Activated naive CD4-positive, alpha-beta T cell treated with anti-CD3 and anti-CD28 coated beads, Interleukin-2, amount 10 ng/mL, durations not matched to agents 7 days and 5 days (primary cell): ENCODE data around the gene LAMC2.
"Not testable (repeated sequence)": the region's sequence is repeated elsewhere in the genome, so short reads cannot be mapped to it uniquely, and the experiment has no call there.

Experiments used
- CTCF ChIA-PET: fragments of 350-600 bp; sonication (Branson Sonifier 250); formaldehyde crosslinking; loops from one replicate; lab custom pipeline; 2021; ENCODE audit warnings: antibody characterized with exemption; lab: Charles Lee
- DNase-seq: peaks from one replicate; pipeline ENCODE4 v3.0.0-alpha.2; 2020
- H3K27ac Mint-ChIP-seq: one replicate; pipeline ENCODE4 v1.8.0; 2021; ENCODE audit warnings: mild to moderate bottlenecking, moderate library complexity, mixed read lengths
- H3K27me3 Mint-ChIP-seq: one replicate; pipeline ENCODE4 v1.8.0; 2021; ENCODE audit warnings: mild to moderate bottlenecking, mixed read lengths
- H3K36me3 Mint-ChIP-seq: one replicate; pipeline ENCODE4 v1.8.0; 2021; ENCODE audit warnings: mixed read lengths
- H3K4me1 Mint-ChIP-seq: one replicate; pipeline ENCODE4 v1.8.0; 2021; ENCODE audit warnings: mixed read lengths
- H3K4me3 Mint-ChIP-seq: one replicate; pipeline ENCODE4 v1.8.0; 2021; ENCODE audit warnings: mild to moderate bottlenecking, moderate library complexity, mixed read lengths
- H3K9me3 Mint-ChIP-seq: one replicate; pipeline ENCODE4 v1.8.0; 2021; ENCODE audit warnings: mixed read lengths

Gene LAMC2

DNA sequence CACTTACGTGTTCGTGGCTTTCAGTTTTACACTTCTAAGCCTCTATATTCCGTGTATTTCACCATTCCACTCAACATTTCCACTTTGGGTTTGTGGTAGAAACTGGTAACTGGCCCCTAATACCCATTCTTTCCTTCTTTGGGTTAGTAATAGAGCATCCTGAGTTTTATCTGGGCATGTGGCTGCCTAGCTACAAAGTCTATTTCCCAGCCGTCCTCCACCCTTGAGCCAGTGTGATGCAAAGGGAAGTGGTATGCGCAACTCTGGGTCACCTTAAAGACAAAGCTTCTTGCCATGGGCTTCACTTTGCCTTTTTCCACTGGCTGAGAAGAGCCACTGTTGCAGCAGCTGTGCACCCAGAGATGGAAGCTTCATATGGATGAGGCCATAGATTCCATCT is 73.9 kb downstream of the LAMC2 start:
- Mint-ChIP-seq H3K36me3 (no peaks in the 10 kb centered on the region), H3K4me3 (no peak overlapping the region), H3K27ac (no peak overlapping the region), H3K27me3 (peaks cover 26% of the 10 kb centered on the region), H3K9me3 (no peaks in the 10 kb centered on the region), H3K4me1 (no peaks in the 10 kb centered on the region)
- CTCF ChIA-PET: no interaction called here
- no peak for DNase-seq

DNA sequence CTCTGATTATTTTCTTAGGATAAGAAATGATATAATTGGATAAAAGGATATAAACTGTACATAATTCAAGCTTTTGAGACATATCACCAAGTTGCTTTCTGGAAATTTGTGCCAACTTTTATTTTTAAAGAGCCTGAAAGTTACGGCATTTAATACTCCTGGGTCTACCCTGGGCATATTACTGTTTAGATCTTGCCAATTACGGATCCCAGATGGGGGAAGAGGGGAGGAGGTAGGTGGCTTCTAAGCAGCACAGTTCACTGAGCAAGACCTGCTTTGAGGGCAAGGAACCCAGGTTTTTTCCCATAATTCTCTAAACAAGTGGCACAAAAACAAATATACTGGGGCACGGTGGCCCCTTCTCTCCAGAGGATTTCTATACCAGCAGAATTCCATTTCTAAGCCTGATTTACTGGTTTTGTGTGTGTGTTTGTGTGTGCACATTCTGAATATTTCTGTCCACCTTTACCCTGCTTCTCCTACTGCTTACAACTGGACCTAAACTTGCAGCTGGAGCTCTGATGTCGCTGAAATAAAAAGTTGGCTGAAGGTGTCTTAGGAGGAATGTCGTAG is 76.7 kb downstream of the LAMC2 start:
- H3K9me3 Mint-ChIP-seq: no peaks in the 10 kb centered on the region
- no peaks in the 10 kb centered on the region for H3K36me3 Mint-ChIP-seq
- no peak for DNase-seq
- H3K27ac Mint-ChIP-seq: no peak overlapping the region
- H3K4me1 Mint-ChIP-seq: no peaks in the 10 kb centered on the region
- peaks cover 33% of the 10 kb centered on the region for H3K27me3 Mint-ChIP-seq
- CTCF ChIA-PET: no interaction called here
- no peak overlapping the region for H3K4me3 Mint-ChIP-seq

DNA sequence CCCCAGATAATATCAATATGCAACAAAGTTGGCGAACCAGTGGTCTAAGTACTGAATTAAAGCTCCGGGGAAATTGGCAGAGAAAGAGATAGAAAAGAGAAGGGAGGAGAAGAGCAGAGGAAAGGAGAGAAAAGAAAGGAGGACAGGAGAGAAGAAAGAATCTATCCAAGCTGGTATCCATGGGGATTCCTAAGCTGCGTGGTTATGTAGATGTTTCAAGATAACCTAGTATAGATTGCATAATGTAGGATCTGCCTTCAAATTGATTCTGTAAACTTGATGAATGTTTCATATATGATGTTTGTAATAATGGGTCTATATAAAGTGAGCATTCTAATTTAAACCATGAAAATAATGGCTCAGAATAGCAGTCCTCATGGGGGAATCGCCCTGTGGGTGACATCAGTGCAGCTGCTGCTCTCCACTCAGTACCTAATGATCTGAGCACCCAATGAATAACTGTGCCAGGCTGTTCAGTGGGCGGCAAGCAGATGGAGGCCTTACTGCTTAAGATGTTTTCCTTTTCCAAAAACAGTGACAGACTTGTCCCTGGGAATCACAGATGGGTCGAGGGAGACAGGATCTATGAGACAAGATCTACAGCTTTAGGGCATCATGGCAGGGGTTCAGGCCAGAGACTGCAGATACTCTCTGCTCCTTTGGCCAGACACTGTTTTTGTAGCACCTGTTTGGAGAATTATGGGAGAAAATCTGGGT is 78.0 kb downstream of the LAMC2 start:
- Mint-ChIP-seq H3K27ac (no peak overlapping the region), H3K4me3 (no peak overlapping the region), H3K27me3 (peaks cover 33% of the 10 kb centered on the region), H3K4me1 (no peaks in the 10 kb centered on the region), H3K9me3 (no peaks in the 10 kb centered on the region), H3K36me3 (no peaks in the 10 kb centered on the region)
- no peak for DNase-seq
- CTCF ChIA-PET: no interaction called here

DNA sequence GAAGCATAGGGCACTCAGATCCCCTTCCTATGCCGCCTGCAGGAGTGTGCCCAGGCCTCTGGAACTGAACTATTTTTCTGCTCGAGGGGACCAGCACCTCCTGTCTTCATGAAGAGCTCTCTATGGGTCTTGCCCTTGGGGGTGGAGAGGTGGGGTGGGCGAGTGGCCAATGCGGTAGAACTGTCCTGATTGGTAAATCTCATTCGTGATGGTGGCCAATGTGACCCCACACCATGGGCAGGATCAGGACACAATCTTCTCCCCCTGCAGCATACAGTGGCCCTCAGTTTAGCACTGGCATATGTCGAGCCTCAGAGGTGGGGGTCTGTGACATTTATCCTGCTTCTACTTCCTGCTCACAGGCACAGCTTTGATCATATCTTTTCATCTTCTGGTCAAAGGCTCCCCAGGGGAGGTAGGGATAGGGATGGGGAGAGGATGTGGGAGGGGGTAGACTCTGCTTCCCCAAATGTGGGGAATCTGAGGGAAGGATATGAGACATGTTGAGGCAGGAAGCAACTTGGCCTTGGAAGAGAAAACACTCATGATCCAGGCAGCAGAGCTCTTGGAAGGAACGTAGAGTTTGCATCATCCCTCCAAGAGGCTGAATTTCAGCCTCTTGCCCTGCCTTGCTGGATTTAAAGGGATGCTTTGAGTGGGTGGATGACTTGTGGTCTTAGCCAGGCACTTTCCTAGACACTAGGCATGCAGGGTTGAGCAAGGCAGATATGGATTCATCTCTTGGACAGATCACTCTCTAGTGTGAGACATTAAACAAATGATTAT is 81.8 kb downstream of the LAMC2 start:
- Mint-ChIP-seq H3K27ac (no peak overlapping the region), H3K4me1 (no peaks in the 10 kb centered on the region), H3K27me3 (peaks cover 39% of the 10 kb centered on the region), H3K36me3 (no peaks in the 10 kb centered on the region), H3K4me3 (no peak overlapping the region), H3K9me3 (no peaks in the 10 kb centered on the region)
- DNase-seq: no peak
- CTCF ChIA-PET: interaction anchor here (0.6 to 1.5 kb wide), 2 partner anchors 15 to 140 kb away, joined by 3 read pairs; no protein-coding TSS in a partner anchor

DNA sequence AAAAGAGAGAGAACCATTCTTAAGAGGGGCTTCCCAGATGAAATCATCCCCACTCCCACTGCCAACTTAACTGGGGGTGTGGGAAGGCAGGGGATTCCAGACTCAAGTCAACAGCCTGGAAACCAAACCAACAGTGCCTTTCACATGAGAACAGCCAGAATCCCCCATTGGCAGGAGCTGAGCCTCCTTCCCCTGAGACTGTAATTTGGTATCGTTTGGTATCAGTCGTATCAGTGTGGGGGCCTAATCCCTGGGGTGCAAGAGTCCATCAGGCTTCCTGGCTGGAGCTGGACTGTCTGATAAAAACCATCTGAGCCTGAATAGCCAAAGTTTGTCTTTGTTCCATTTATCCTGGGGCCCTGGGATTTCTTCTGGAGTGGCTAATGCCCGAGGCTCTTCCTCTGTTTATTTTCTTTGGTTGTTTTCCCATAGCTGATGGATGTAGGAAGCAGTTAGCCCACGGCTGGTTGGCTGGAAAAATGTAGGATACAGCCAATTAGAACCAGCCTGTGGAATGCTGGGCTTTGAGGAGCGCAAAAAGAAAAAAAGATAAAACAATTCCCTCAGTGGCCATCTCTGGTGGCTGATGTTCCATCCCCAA is 84.6 kb downstream of the LAMC2 start:
- H3K36me3 Mint-ChIP-seq: no peaks in the 10 kb centered on the region
- CTCF ChIA-PET: no interaction called here
- H3K4me1 Mint-ChIP-seq: no peaks in the 10 kb centered on the region
- no peak overlapping the region for H3K27ac Mint-ChIP-seq
- no peaks in the 10 kb centered on the region for H3K9me3 Mint-ChIP-seq
- H3K27me3 Mint-ChIP-seq: peaks cover 31% of the 10 kb centered on the region
- no peak for DNase-seq
- H3K4me3 Mint-ChIP-seq: no peak overlapping the region

DNA sequence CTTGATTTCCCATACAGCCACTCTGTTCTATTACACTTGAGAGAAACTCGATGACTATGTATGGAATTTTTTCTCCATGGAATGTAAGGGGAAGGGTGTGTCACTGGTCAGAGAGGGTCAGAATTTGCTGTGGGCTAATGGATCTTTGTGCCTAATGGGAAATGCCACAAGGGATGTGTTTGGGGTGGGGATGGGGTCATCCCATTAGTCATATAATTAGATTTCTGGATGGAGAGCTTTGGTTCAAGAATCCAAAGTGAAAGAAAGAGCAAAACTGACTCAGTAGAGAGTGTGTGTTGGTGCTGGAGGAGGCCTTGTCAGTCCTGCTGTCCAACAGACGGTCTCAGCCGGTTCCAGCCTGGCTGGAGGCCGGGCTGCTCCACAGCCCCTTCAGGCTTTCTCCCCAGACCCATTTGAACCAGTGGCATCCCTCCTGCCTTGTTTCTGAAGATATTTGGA is 86.4 kb downstream of the LAMC2 start:
- Mint-ChIP-seq H3K9me3 (no peaks in the 10 kb centered on the region), H3K4me3 (no peak overlapping the region), H3K4me1 (no peaks in the 10 kb centered on the region), H3K27ac (no peak overlapping the region), H3K36me3 (no peaks in the 10 kb centered on the region), H3K27me3 (peaks cover 30% of the 10 kb centered on the region)
- DNase-seq: no peak
- CTCF ChIA-PET: interaction anchor here (1.5 kb wide), 1 partner anchor 9 kb away, joined by 5 read pairs; no protein-coding TSS in a partner anchor

DNA sequence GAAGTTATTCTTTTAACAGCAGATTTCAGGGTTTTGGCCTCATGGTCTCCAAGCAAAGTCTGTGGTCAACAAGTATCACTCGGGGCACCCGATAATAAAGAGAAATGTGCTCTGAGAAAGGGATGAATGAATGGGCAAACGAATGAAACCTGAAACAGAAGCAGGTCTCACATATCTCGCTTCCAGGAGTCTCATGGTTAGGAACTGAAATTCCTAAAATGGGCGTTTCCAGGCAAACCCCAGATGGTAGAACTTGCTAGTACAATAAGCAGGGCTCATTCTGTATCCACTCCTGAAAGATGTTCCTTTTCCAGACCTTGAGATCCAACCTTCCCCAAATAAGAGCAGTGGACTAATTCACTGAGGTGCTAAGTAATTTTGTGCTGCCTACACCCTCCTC is 87.2 kb downstream of the LAMC2 start:
- peaks cover 23% of the 10 kb centered on the region for H3K27me3 Mint-ChIP-seq
- H3K4me3 Mint-ChIP-seq: no peak overlapping the region
- H3K27ac Mint-ChIP-seq: no peak overlapping the region
- no peaks in the 10 kb centered on the region for H3K36me3 Mint-ChIP-seq
- H3K4me1 Mint-ChIP-seq: peaks cover 7% of the 10 kb centered on the region
- H3K9me3 Mint-ChIP-seq: no peaks in the 10 kb centered on the region
- no peak for DNase-seq
- CTCF ChIA-PET: interaction anchor here (1.5 kb wide), 1 partner anchor 9 kb away, joined by 5 read pairs; no protein-coding TSS in a partner anchor

DNA sequence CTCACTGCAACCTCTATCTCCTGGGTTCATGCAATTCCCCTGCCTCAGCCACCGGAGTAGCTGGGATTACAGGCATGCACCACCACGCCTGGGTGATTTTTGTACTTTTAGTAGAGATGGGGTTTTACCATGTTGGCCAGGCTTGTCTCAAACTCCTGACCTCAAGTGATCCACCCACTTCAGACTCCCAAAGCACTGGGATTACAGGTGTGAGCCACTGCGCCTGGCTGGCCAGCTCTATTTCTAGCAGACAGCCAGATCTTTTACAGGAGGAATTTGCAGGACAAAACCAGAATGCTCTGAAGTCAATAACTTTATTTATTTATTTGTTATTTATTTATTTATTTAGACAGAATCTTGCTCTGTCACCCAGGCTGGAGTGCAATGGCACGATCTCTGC is 87.9 kb downstream of the LAMC2 start:
- peaks cover 23% of the 10 kb centered on the region for H3K27me3 Mint-ChIP-seq

DNA sequence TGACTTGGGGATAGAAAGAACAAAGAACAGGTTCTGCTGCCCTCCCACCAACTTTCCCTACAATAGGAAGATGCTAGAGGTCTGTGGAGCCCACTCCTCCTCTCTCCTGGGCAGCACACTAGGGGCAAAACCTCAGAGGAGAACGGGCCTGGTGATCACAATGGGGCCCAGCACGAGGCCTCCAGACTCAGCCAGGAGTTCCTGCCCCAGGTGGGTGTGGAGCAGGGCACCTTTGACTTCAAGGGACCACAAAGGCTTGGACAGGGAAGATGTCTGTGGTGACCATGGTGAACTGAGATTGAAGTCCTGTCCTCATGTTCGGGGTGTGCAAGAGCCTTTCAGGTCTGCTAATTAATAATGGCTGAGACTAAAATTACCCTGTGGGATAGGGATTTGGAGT is 88.8 kb downstream of the LAMC2 start:
- Mint-ChIP-seq H3K4me3 (no peak overlapping the region), H3K4me1 (peaks cover 22% of the 10 kb centered on the region), H3K36me3 (no peaks in the 10 kb centered on the region), H3K27me3 (peaks cover 23% of the 10 kb centered on the region), H3K9me3 (no peaks in the 10 kb centered on the region), H3K27ac (no peak overlapping the region)
- CTCF ChIA-PET: no interaction called here
- DNase-seq: no peak

More for the DNA sequence above, 87.9 kb downstream of the LAMC2 start:
- not testable (repeated sequence) for H3K9me3 Mint-ChIP-seq, H3K36me3 Mint-ChIP-seq, DNase-seq, H3K27ac Mint-ChIP-seq, H3K4me3 Mint-ChIP-seq
- peaks cover 13% of the 10 kb centered on the region for H3K4me1 Mint-ChIP-seq
- CTCF ChIA-PET: interaction anchor here (1.5 kb wide), 1 partner anchor 8 kb away, joined by 5 read pairs; no protein-coding TSS in a partner anchor

DNA sequence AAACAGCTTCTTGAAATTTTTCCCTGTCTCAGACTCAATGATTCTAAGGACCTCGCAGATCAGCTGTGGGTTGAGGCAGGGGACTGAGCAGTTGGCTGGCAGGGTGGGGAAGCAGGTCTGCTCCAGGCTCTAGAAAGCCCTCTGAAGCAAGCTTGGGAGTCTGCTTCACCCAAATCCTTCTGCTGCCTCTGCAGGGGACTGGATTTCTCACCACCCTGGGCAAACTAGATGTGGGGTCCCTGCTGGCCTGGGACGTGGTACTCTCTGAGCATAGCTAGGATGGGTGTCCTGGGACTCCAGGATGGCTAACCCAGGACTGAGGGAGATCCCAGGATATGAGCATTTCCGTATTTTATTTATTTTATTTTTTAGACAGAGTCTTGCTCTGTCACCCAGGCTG is 89.3 kb downstream of the LAMC2 start:
- H3K27ac Mint-ChIP-seq: no peak overlapping the region
- no peaks in the 10 kb centered on the region for H3K9me3 Mint-ChIP-seq
- CTCF ChIA-PET: no interaction called here
- DNase-seq: no peak
- no peaks in the 10 kb centered on the region for H3K36me3 Mint-ChIP-seq
- peaks cover 23% of the 10 kb centered on the region for H3K4me1 Mint-ChIP-seq
- H3K27me3 Mint-ChIP-seq: peaks cover 22% of the 10 kb centered on the region
- H3K4me3 Mint-ChIP-seq: no peak overlapping the region

DNA sequence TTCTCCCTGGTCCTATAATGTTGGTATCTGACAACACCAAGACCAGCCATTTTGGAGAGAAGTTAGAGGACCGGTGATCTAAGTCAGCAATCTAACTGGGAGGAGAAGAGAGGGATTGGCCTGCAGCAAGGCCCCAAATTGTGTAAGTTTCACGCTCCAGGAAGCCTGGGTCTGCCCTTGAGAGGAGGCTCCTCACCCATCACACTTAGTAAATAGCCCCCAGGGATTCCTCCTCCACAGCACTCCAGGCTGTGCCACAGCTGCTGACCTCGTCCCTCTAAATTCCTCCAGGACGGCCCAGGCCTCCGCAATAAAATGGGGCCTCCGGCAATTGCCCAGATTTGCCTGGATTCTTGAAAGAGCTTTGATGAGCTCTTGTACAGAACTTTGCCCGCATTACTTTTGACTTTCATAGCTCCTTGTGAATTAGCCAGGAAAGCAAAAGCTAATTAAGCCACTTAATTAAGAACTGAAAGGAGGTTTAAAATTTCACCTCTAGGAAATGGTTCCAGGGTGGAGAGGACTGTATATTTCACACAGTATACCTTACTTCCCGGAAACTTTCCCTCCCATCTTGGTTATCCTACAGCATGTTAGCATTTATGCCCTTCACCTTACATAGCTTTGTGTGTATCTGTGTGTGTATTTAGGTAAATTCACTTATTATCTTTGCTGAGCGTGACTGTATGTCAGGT is 90.5 kb downstream of the LAMC2 start:
- H3K9me3 Mint-ChIP-seq: no peaks in the 10 kb centered on the region
- no peak for DNase-seq
- peaks cover 19% of the 10 kb centered on the region for H3K27me3 Mint-ChIP-seq
- no peak overlapping the region for H3K27ac Mint-ChIP-seq
- no peaks in the 10 kb centered on the region for H3K36me3 Mint-ChIP-seq
- peaks cover 23% of the 10 kb centered on the region for H3K4me1 Mint-ChIP-seq
- CTCF ChIA-PET: no interaction called here
- H3K4me3 Mint-ChIP-seq: no peak overlapping the region

DNA sequence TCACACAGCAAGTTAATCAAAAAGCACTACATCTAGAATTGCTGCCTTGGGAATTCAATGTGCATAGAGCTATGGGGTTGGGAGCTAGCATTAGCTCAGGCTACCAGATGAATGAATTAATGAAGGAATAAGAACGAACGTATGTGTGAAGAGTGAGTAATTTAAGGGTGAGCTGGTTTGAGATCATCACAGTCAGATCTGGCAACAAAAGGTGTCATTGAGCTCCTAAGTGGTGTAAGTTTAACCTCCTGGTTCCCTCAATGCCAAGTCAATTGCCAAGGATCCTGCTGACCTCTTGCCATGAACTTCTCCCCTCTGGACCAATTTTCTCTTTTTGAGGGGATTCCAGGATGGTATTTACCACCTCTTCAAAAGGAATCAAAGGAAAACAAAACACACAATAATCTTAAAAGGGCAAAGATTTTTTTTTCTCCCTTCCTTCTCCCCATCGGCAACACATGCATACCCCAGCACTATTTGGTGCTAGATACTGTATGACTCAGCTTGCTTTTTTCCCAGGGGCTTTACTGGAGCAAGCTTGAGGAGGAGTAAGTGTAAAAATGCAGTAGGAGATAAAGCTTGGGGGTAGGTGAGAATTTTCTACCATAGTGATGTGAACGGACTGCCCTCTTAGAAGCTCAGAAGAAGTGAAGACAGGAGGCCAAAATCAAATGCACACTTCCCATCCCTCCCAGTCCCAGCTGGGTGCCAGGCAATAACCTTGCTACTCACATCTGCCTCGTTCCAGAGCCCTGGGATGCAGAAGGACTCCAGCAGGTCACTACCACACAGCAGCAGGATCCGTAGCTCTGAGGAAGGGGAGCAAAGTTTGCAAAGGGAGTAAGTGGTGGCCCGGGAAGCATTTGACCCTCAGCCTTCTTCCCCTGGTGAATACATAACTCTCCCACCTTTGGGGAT is 92.0 kb downstream of the LAMC2 start:
- Mint-ChIP-seq H3K4me1 (peaks cover 23% of the 10 kb centered on the region), H3K9me3 (no peaks in the 10 kb centered on the region), H3K4me3 (no peak overlapping the region), H3K27me3 (peaks cover 15% of the 10 kb centered on the region), H3K36me3 (no peaks in the 10 kb centered on the region), H3K27ac (peak overlapping the region; percentile 74)
- CTCF ChIA-PET: interaction anchor here (1.0 to 1.7 kb wide), 3 partner anchors 9 to 407 kb away, joined by 4 read pairs; no protein-coding TSS in a partner anchor
- no peak for DNase-seq
